Measurements from ENCODE around the gene IFITM1.

GRCh38 chr11:266676-267439, 47.0 kb upstream of the IFITM1 start:
- TF ChIP-seq, protein P1, sequence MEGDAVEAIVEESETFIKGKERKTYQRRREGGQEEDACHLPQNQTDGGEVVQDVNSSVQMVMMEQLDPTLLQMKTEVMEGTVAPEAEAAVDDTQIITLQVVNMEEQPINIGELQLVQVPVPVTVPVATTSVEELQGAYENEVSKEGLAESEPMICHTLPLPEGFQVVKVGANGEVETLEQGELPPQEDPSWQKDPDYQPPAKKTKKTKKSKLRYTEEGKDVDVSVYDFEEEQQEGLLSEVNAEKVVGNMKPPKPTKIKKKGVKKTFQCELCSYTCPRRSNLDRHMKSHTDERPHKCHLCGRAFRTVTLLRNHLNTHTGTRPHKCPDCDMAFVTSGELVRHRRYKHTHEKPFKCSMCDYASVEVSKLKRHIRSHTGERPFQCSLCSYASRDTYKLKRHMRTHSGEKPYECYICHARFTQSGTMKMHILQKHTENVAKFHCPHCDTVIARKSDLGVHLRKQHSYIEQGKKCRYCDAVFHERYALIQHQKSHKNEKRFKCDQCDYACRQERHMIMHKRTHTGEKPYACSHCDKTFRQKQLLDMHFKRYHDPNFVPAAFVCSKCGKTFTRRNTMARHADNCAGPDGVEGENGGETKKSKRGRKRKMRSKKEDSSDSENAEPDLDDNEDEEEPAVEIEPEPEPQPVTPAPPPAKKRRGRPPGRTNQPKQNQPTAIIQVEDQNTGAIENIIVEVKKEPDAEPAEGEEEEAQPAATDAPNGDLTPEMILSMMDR (IDR thresholded peaks at IDR 0.05; ENCODE audit: extremely low read depth in 1 of 2, insufficient read depth in 1 of 2, low read depth in 1 of 2, low read length in 2 of 2) = no peak
- TF ChIP-seq POLR2A (IDR thresholded peaks at IDR 0.05; ENCODE audit: low read depth, low read length) (no peak), POLR2AphosphoS5 (IDR thresholded peaks at IDR 0.05; ENCODE audit: insufficient read depth, low read depth, low read length) (no peak), GATA2 (IDR thresholded peaks at IDR 0.05; ENCODE audit: insufficient read depth, insufficient read length, low read depth, low read length) (no peak)
